GM10266 (cell line): ENCODE results near the gene NEUROG2.

ENCODE experiments used
- DNase-seq: peaks from one replicate; pipeline ENCODE4 v3.0.0; 2012; ENCODE audit errors: extremely low spot score
- TF ChIP-seq, protein P1 (sequence below): IDR thresholded peaks from 2 replicates; pipeline ENCODE4 v1.5.1; 2012; ENCODE audit warnings: mild to moderate bottlenecking, low read depth; ENCODE audit not compliant: control insufficient read depth, insufficient read depth; ENCODE audit errors: missing control alignments

The NEUROG2 gene

DNA sequence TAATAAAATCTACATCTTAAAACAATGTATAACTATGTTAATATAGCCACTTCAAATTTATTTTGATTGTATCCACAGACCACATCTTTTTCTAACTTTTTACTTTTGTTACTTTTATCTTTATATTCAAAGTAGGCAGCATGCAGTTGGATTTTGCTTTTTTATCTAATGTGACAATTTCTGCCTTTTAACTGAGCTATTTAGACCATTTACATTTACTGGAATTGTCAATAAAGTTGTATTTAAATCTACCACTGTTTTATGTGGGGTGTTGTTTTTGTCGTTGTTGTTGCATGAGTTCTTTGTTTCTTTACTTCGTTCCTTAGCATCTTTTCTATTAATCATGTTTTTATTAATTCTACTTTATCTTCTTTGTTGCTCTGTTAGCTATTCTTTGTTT, 42.0 kb downstream of the NEUROG2 start:
- TF ChIP-seq, protein P1, sequence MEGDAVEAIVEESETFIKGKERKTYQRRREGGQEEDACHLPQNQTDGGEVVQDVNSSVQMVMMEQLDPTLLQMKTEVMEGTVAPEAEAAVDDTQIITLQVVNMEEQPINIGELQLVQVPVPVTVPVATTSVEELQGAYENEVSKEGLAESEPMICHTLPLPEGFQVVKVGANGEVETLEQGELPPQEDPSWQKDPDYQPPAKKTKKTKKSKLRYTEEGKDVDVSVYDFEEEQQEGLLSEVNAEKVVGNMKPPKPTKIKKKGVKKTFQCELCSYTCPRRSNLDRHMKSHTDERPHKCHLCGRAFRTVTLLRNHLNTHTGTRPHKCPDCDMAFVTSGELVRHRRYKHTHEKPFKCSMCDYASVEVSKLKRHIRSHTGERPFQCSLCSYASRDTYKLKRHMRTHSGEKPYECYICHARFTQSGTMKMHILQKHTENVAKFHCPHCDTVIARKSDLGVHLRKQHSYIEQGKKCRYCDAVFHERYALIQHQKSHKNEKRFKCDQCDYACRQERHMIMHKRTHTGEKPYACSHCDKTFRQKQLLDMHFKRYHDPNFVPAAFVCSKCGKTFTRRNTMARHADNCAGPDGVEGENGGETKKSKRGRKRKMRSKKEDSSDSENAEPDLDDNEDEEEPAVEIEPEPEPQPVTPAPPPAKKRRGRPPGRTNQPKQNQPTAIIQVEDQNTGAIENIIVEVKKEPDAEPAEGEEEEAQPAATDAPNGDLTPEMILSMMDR = no peak
- no peak for DNase-seq

DNA sequence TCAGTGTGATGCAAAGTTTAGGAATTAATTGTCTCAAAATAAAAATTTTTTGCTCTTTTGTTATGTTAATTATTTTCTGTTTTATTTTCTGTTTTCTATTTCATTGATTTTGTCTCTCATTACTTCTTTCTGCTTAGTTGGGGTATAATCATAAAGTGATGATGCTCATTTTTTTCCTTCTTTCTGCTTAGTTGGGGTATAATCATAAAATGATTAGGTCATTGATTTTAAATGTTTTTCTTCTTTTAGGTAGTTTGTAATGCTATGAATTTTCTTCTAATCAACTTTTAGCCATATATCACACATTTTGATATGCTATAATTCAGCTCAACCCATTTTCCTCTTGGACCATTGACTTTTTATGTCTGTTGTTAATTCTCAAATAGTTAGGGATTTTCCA, 43.7 kb downstream of the NEUROG2 start:
- TF ChIP-seq, protein P1 = no peak
- DNase-seq = no peak
